Stimulated activated naive CD8-positive, alpha-beta T cell treated with anti-CD3 and anti-CD28 coated beads, Interleukin-15, Interleukin-2, amounts not matched to agents 100 ng/mL and 50 ng/mL, for 24 hours (primary cell): Measurements from ENCODE around the gene CCBE1.

Experiments used
- H3K27ac Mint-ChIP-seq: one replicate; pipeline ENCODE4 v1.8.0; 2021; ENCODE audit warnings: mild to moderate bottlenecking, mixed read lengths
- H3K27me3 Mint-ChIP-seq: one replicate; pipeline ENCODE4 v1.8.0; 2021; ENCODE audit warnings: mixed read lengths
- H3K36me3 Mint-ChIP-seq: one replicate; pipeline ENCODE4 v1.8.0; 2021; ENCODE audit warnings: low read depth, mixed read lengths
- H3K4me1 Mint-ChIP-seq: one replicate; pipeline ENCODE4 v1.8.0; 2021; ENCODE audit warnings: low read depth, mixed read lengths
- H3K4me3 Mint-ChIP-seq: one replicate; pipeline ENCODE4 v1.8.0; 2021; ENCODE audit warnings: mild to moderate bottlenecking, mixed read lengths
- H3K9me3 Mint-ChIP-seq: one replicate; pipeline ENCODE4 v1.8.0; 2021; ENCODE audit warnings: mixed read lengths

Gene CCBE1

DNA sequence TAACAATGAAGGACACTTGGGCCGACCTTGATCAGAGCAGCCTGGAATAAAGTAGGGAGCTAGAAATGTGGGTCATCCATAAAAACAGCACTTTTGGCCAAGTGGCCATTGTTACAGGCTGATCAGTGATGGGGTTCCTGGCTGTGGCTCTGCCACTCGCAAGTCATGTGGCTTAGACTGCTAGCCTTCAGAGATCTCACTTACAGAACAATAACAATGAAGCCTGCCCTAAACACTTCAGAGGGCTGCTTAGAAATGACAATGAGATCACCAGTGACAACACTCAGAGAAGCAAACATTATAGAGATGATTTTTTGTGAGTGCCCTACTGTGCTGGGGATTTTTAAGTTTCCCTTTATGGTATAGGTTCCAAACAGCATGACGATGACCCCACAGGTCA lies 230.2 kb downstream of the CCBE1 start:
- Mint-ChIP-seq H3K9me3 (no peaks in the 10 kb centered on the region), H3K36me3 (no peaks in the 10 kb centered on the region), H3K4me1 (no peaks in the 10 kb centered on the region)

GRCh38 chr18:59464486-59464885 lies 232.7 kb downstream of the CCBE1 start:
- Mint-ChIP-seq H3K4me1 (no peaks in the 10 kb centered on the region), H3K27ac (no peak overlapping the region), H3K9me3 (no peaks in the 10 kb centered on the region), H3K27me3 (peaks cover 13% of the 10 kb centered on the region), H3K4me3 (no peak overlapping the region), H3K36me3 (no peaks in the 10 kb centered on the region)

More for the DNA sequence above, 230.2 kb downstream of the CCBE1 start:
- Mint-ChIP-seq H3K27ac (no peak overlapping the region), H3K4me3 (no peak overlapping the region), H3K27me3 (peaks cover 12% of the 10 kb centered on the region)

GRCh38 chr18:59461171-59461570 lies 236.1 kb downstream of the CCBE1 start:
- Mint-ChIP-seq H3K27ac (no peak overlapping the region), H3K9me3 (no peaks in the 10 kb centered on the region), H3K36me3 (no peaks in the 10 kb centered on the region), H3K4me3 (no peak overlapping the region), H3K27me3 (peaks cover 24% of the 10 kb centered on the region), H3K4me1 (no peaks in the 10 kb centered on the region)

DNA sequence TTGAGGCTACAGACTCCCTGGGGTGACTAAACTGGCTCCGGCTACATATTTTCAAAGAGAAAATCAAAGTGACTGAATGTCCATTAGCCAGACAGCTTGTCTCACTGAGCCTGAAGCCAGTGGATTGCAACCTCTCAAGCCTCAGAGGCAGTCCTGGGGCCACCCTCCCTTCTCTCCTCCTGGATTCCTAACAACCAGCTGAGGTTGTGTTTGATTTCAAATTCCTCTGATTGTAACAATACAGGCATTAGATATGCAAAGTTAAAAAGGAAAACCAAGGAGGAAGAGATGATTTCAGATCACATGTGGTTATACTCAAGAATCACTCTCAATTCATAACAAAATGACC lies 237.2 kb downstream of the CCBE1 start:
- no peak overlapping the region for H3K27ac Mint-ChIP-seq
- H3K36me3 Mint-ChIP-seq: no peaks in the 10 kb centered on the region
- H3K9me3 Mint-ChIP-seq: no peaks in the 10 kb centered on the region
- no peaks in the 10 kb centered on the region for H3K4me1 Mint-ChIP-seq
- peaks cover 17% of the 10 kb centered on the region for H3K27me3 Mint-ChIP-seq
- no peak overlapping the region for H3K4me3 Mint-ChIP-seq

GRCh38 chr18:59459369-59460071 lies 237.7 kb downstream of the CCBE1 start:
- no peaks in the 10 kb centered on the region for H3K36me3 Mint-ChIP-seq

GRCh38 chr18:59458575-59458974 lies 238.6 kb downstream of the CCBE1 start:
- no peaks in the 10 kb centered on the region for H3K4me1 Mint-ChIP-seq
- H3K27me3 Mint-ChIP-seq: peaks cover 16% of the 10 kb centered on the region
- H3K27ac Mint-ChIP-seq: no peak overlapping the region
- H3K36me3 Mint-ChIP-seq: no peaks in the 10 kb centered on the region
- H3K9me3 Mint-ChIP-seq: no peaks in the 10 kb centered on the region
- no peak overlapping the region for H3K4me3 Mint-ChIP-seq

More at GRCh38 chr18:59459369-59460071, 237.7 kb downstream of the CCBE1 start:
- no peak overlapping the region for H3K27ac Mint-ChIP-seq
- H3K9me3 Mint-ChIP-seq: no peaks in the 10 kb centered on the region
- H3K4me3 Mint-ChIP-seq: no peak overlapping the region
- peaks cover 20% of the 10 kb centered on the region for H3K27me3 Mint-ChIP-seq
- H3K4me1 Mint-ChIP-seq: no peaks in the 10 kb centered on the region

GRCh38 chr18:59456657-59457056 lies 240.6 kb downstream of the CCBE1 start:
- no peak overlapping the region for H3K4me3 Mint-ChIP-seq
- no peak overlapping the region for H3K27ac Mint-ChIP-seq
- no peaks in the 10 kb centered on the region for H3K4me1 Mint-ChIP-seq
- peaks cover 15% of the 10 kb centered on the region for H3K27me3 Mint-ChIP-seq
- no peaks in the 10 kb centered on the region for H3K9me3 Mint-ChIP-seq
- H3K36me3 Mint-ChIP-seq: no peaks in the 10 kb centered on the region

GRCh38 chr18:59455728-59456276 lies 241.4 kb downstream of the CCBE1 start:
- Mint-ChIP-seq H3K4me3 (no peak overlapping the region), H3K36me3 (no peaks in the 10 kb centered on the region), H3K9me3 (no peaks in the 10 kb centered on the region), H3K27ac (no peak overlapping the region), H3K4me1 (no peaks in the 10 kb centered on the region), H3K27me3 (peaks cover 15% of the 10 kb centered on the region)

GRCh38 chr18:59454909-59455727 lies 242.1 kb downstream of the CCBE1 start:
- peaks cover 15% of the 10 kb centered on the region for H3K27me3 Mint-ChIP-seq
- H3K27ac Mint-ChIP-seq: no peak overlapping the region
- H3K36me3 Mint-ChIP-seq: no peaks in the 10 kb centered on the region

GRCh38 chr18:59453468-59453961 lies 243.7 kb downstream of the CCBE1 start:
- no peaks in the 10 kb centered on the region for H3K4me1 Mint-ChIP-seq
- H3K9me3 Mint-ChIP-seq: no peaks in the 10 kb centered on the region
- peaks cover 9% of the 10 kb centered on the region for H3K27me3 Mint-ChIP-seq
- H3K36me3 Mint-ChIP-seq: no peaks in the 10 kb centered on the region
- no peak overlapping the region for H3K27ac Mint-ChIP-seq
- no peak overlapping the region for H3K4me3 Mint-ChIP-seq

More at GRCh38 chr18:59454909-59455727, 242.1 kb downstream of the CCBE1 start:
- no peaks in the 10 kb centered on the region for H3K4me1 Mint-ChIP-seq
- H3K4me3 Mint-ChIP-seq: no peak overlapping the region
- H3K9me3 Mint-ChIP-seq: no peaks in the 10 kb centered on the region

DNA sequence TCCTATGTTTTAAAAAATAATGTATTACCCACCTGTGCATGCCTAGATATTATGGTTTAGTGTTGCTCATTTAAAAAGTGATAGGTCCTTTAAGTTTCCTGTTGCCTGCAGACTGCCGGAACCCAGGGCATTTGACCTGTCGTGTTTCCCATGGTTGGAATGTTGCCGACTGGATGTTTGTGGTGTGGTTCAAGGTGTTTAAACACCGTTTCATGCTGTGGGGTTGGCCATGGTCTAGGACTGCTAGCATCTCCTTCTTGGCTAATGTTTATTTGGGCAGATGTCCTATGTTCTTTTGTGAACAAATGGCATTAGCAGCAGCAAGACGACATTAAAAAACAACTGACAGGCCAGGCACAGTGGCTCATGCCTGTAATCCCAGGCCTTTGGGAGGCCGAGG lies 245.3 kb downstream of the CCBE1 start:
- Mint-ChIP-seq H3K4me3 (no peak overlapping the region), H3K9me3 (no peaks in the 10 kb centered on the region), H3K27me3 (peaks cover 4% of the 10 kb centered on the region), H3K4me1 (no peaks in the 10 kb centered on the region), H3K36me3 (no peaks in the 10 kb centered on the region), H3K27ac (no peak overlapping the region)

DNA sequence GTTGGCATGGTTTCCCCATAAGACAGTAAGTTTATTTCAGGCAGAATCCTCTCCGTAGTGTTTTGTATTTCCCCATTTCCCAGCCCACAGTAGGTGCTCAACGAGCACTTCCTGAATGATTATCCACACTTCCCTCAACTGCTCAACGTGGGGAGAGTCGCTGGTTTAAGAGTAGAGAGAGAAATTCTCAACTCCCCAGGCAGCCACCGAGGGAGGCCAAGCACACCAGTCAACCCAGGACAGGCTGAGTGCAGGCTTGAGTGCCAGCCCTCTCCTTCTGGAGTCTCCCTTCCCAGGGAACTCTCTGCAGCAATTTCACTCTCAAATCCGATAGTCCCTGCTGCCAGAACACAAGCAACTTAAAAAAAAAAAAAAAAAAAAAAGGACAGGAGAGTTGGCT lies 246.2 kb downstream of the CCBE1 start:
- H3K4me3 Mint-ChIP-seq: no peak overlapping the region
- no peaks in the 10 kb centered on the region for H3K9me3 Mint-ChIP-seq
- H3K27ac Mint-ChIP-seq: no peak overlapping the region
- no peaks in the 10 kb centered on the region for H3K36me3 Mint-ChIP-seq
- H3K4me1 Mint-ChIP-seq: no peaks in the 10 kb centered on the region
- H3K27me3 Mint-ChIP-seq: peaks cover 4% of the 10 kb centered on the region

DNA sequence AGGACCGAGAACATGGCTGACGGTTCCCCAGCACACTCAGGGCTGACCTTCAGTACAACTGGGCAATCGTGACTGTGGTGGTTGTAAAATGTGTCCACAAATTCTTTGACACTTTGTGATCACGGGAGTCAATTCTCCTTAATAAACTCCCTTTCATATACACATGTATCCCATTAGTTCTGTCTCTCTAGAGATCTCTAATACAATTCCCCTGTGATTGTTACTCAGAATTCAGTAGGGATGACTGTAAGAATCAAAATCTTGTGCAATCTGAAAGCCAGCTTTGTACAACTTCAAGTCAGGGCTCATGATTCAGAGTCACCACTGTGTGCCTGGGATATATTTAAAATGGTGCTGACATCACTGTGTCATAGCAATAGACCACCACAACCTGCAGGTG lies 248.7 kb downstream of the CCBE1 start:
- H3K27ac Mint-ChIP-seq: no peak overlapping the region
- H3K36me3 Mint-ChIP-seq: no peaks in the 10 kb centered on the region
- peaks cover 8% of the 10 kb centered on the region for H3K27me3 Mint-ChIP-seq
- H3K9me3 Mint-ChIP-seq: no peaks in the 10 kb centered on the region
- H3K4me1 Mint-ChIP-seq: no peaks in the 10 kb centered on the region
- no peak overlapping the region for H3K4me3 Mint-ChIP-seq

- Mint-ChIP-seq H3K9me3 (peaks cover 4% of the 10 kb centered on the region), H3K4me1 (no peaks in the 10 kb centered on the region), H3K27me3 (peaks cover 8% of the 10 kb centered on the region), H3K4me3 (no peak overlapping the region), H3K27ac (no peak overlapping the region), H3K36me3 (no peaks in the 10 kb centered on the region)
These were observed 251.2 kb downstream of the CCBE1 start for GRCh38 chr18:59446012-59446411.

GRCh38 chr18:59437851-59438569 lies 259.2 kb downstream of the CCBE1 start:
- Mint-ChIP-seq H3K4me3 (no peak overlapping the region), H3K9me3 (peaks cover 4% of the 10 kb centered on the region), H3K4me1 (no peaks in the 10 kb centered on the region), H3K36me3 (no peaks in the 10 kb centered on the region), H3K27ac (no peak overlapping the region), H3K27me3 (peaks cover 21% of the 10 kb centered on the region)
